Measurements from ENCODE around the gene NME9. TPM values are rescaled to one million over a fixed set of nuclear protein-coding genes. Genes with fewer than 3 reads are reported as not detected.

Gene NME9
- total and polyA plus RNA-seq, 10 of the 15 experiments (the other 5 are each of a cell fraction or from before 2014, with no cell fraction given): 0.09 to 0.68 (median 0.22) TPM; not detected in 6

- TF ChIP-seq TARDBP (IDR thresholded peaks at IDR 0.05; ENCODE audit: borderline replicate concordance) (no peak), RELA (IDR thresholded peaks at IDR 0.05; ENCODE audit: borderline replicate concordance, partially characterized antibody) (no peak), LARP7 (IDR thresholded peaks at IDR 0.05) (no peak), RFX5 (IDR thresholded peaks at IDR 0.05; ENCODE audit: low read depth, low read length) (no peak), MLLT1 (IDR thresholded peaks at IDR 0.05) (no peak), ZNF217 (IDR thresholded peaks at IDR 0.05) (no peak), ZNF622 (IDR thresholded peaks at IDR 0.05) (no peak), NFYA (IDR thresholded peaks at IDR 0.05; ENCODE audit: borderline replicate concordance, low read depth, low read length) (no peak), JUNB (IDR thresholded peaks at IDR 0.05) (no peak), YY1 (IDR thresholded peaks at IDR 0.05; ENCODE audit: low read depth, low read length) (no peak)
- no peak overlapping the region for H3K4me3 ChIP-seq
- ChIA-PET RAD21 (ENCODE audit: unreplicated experiment) (no interaction called here), CTCF (no interaction called here), POLR2A (no interaction called here), SMC1A (ENCODE audit: uncharacterized antibody, unreplicated experiment) (no interaction called here)
- H3K9ac ChIP-seq (ENCODE audit: control insufficient read depth, insufficient read depth, low read length): no peak overlapping the region
- H3K4me1 ChIP-seq (ENCODE audit: control insufficient read depth, insufficient read depth, low read length): no peaks in the 10 kb centered on the region
- 64% methylated on average over 5 of the region's 5 CpGs for WGBS (ENCODE audit: insufficient coverage, insufficient replicate concordance, low lambda C conversion rate, missing lambda C conversion rate)
- peaks cover 5 to 26% of the 10 kb centered on the region in 2 experiments; a peak in 3 of 4 replicates for H3K27me3 ChIP-seq (replicated peaks in 1 of 2; ENCODE audit: control insufficient read depth in 2 of 2, insufficient read depth in 2 of 2, low read length in 1 of 2)
- intact Hi-C loops (cut with micrococcal nuclease; ENCODE audit: unreplicated experiment) (no loop called here), in situ Hi-C loops (cut with MboI) (no loop called here)
- FAIRE-seq (no peak), ATAC-seq (no peak), DNase-seq (ENCODE audit: low read depth, low spot score) (no peak)
- H4K20me1 ChIP-seq (ENCODE audit: control insufficient read depth, insufficient read depth): no peaks in the 10 kb centered on the region
- no peaks in the 10 kb centered on the region for H3K36me3 ChIP-seq (ENCODE audit: control insufficient read depth in 2 of 2, insufficient read depth in 2 of 2, low read length in 1 of 2)
- H3K27ac ChIP-seq (ENCODE audit: control insufficient read depth, insufficient read depth): no peak overlapping the region
- H3K79me2 ChIP-seq (ENCODE audit: control insufficient read depth, insufficient read depth, low read length): no peaks in the 10 kb centered on the region
- no peak overlapping the region for H2AFZ ChIP-seq (ENCODE audit: control insufficient read depth, low read depth, low read length)
- no TSS peak for BruUV-seq (replicated peaks)
- no peak overlapping the region for H3K4me2 ChIP-seq (ENCODE audit: control insufficient read depth, insufficient read depth)
- no peaks in the 10 kb centered on the region for H3K9me3 ChIP-seq (replicated peaks; ENCODE audit: control insufficient read depth, insufficient read depth, low read length)
These were observed 22.4 kb upstream of the NME9 start for GRCh38 chr3:138351916-138352550.

Data from GM12878 (cell line).